ENCODE results near the gene CD200R1L. TPM values are rescaled to one million over a fixed set of nuclear protein-coding genes. Genes with fewer than 3 reads are reported as not detected.
"Not testable (repeated sequence)": the region's sequence is repeated elsewhere in the genome, so short reads cannot be mapped to it uniquely, and the experiment has no call there.

Gene CD200R1L
- total and polyA plus RNA-seq, 3 donors from 2014 or later = 0.71 to 7.9 TPM; not detected in 1

GRCh38 chr3:112856537-112856936, 9.9 kb upstream of the CD200R1L start:
- H3K27me3 ChIP-seq = no peaks in the 10 kb centered on the region
- no peak overlapping the region for H3K27ac ChIP-seq
- intact Hi-C loops (cut with DNase I; ENCODE audit: low total_unique reads) = no loop called here
- TF ChIP-seq CTCF (IDR thresholded peaks at IDR 0.05) (no peak), POLR2A (IDR thresholded peaks at IDR 0.05) (no peak)
- H3K36me3 ChIP-seq (ENCODE audit: low read depth, missing control alignments) = no peaks in the 10 kb centered on the region
- DNase-seq = no peak
- no peaks in the 10 kb centered on the region for H3K4me1 ChIP-seq
- no peaks in the 10 kb centered on the region for H3K9me3 ChIP-seq
- H3K4me3 ChIP-seq = no peak overlapping the region

GRCh38 chr3:112855883-112856282, 9.2 kb upstream of the CD200R1L start:
- intact Hi-C loops (cut with DNase I; ENCODE audit: low total_unique reads) = no loop called here
- no peaks in the 10 kb centered on the region for H3K27me3 ChIP-seq
- no peak overlapping the region for H3K4me3 ChIP-seq
- H3K36me3 ChIP-seq (ENCODE audit: low read depth, missing control alignments) = no peaks in the 10 kb centered on the region
- DNase-seq = no peak
- H3K4me1 ChIP-seq = no peaks in the 10 kb centered on the region
- no peaks in the 10 kb centered on the region for H3K9me3 ChIP-seq
- no peak overlapping the region for H3K27ac ChIP-seq
- TF ChIP-seq CTCF (IDR thresholded peaks at IDR 0.05) (no peak), POLR2A (IDR thresholded peaks at IDR 0.05) (no peak)

- intact Hi-C loops (cut with DNase I; ENCODE audit: low total_unique reads); H3K9me3 ChIP-seq; H3K4me1 ChIP-seq; H3K27ac ChIP-seq; H3K36me3 ChIP-seq (ENCODE audit: low read depth, missing control alignments); H3K27me3 ChIP-seq; DNase-seq; H3K4me3 ChIP-seq: not testable (repeated sequence)
- 62 to 63% methylated on average over 3 of the region's 3 CpGs for WGBS, 2 donors
These were observed 8.4 kb upstream of the CD200R1L start for GRCh38 chr3:112855074-112855473.

GRCh38 chr3:112848196-112848595, 1.5 kb upstream of the CD200R1L start:
- WGBS, 2 donors = 41 to 47% methylated on average over 3 of the region's 3 CpGs
- Histone ChIP-seq H3K36me3 (ENCODE audit: low read depth, missing control alignments) (no peaks in the 10 kb centered on the region), H3K27ac (no peak overlapping the region), H3K27me3 (no peaks in the 10 kb centered on the region), H3K4me3 (no peak overlapping the region), H3K9me3 (no peaks in the 10 kb centered on the region), H3K4me1 (no peaks in the 10 kb centered on the region)
- DNase-seq = no peak
- intact Hi-C loops (cut with DNase I; ENCODE audit: low total_unique reads) = no loop called here
- TF ChIP-seq CTCF (IDR thresholded peaks at IDR 0.05) (no peak), POLR2A (IDR thresholded peaks at IDR 0.05) (no peak)

GRCh38 chr3:112847692-112848091, 1.0 kb upstream of the CD200R1L start:
- Histone ChIP-seq H3K27me3 (no peaks in the 10 kb centered on the region), H3K9me3 (no peaks in the 10 kb centered on the region), H3K4me1 (no peaks in the 10 kb centered on the region), H3K4me3 (no peak overlapping the region), H3K36me3 (ENCODE audit: low read depth, missing control alignments) (no peaks in the 10 kb centered on the region), H3K27ac (no peak overlapping the region)
- intact Hi-C loops (cut with DNase I; ENCODE audit: low total_unique reads) = no loop called here
- no peak for DNase-seq
- WGBS, 2 donors = 80 to 84% methylated on average over 3 of the region's 3 CpGs
- TF ChIP-seq POLR2A (IDR thresholded peaks at IDR 0.05) (no peak), CTCF (IDR thresholded peaks at IDR 0.05) (no peak)
